Measurements from ENCODE around the gene MCTP2. TPM values are rescaled to one million over a fixed set of nuclear protein-coding genes. Genes with fewer than 3 reads are reported as not detected.

MCTP2 gene
- polyA plus RNA-seq, 3 donors: 2.4 to 7.4 (median 7.3) TPM

GRCh38 chr15:94470492-94470891 is 239.1 kb downstream of the MCTP2 start:
- no peak for DNase-seq
- H3K9me3 Mint-ChIP-seq: no peaks in the 10 kb centered on the region
- no peak overlapping the region for H3K4me3 Mint-ChIP-seq
- H3K27ac ChIP-seq (ENCODE audit: low read depth in 1 of 2, low read length in 2 of 2): no peak overlapping the region
- no peak overlapping the region for H3K27ac Mint-ChIP-seq
- no peaks in the 10 kb centered on the region for H3K4me1 ChIP-seq (ENCODE audit: control insufficient read depth in 1 of 2, insufficient read depth in 2 of 2, low read length in 2 of 2)
- peaks cover 14 to 61% of the 10 kb centered on the region in 2 donors for H3K36me3 Mint-ChIP-seq
- H3K4me3 ChIP-seq (replicated peaks in 1 of 3; ENCODE audit: low read depth in 2 of 3, low read length in 3 of 3): no peak overlapping the region
- H3K9ac ChIP-seq (ENCODE audit: insufficient read depth, low read length, poor library complexity, severe bottlenecking): no peak overlapping the region
- H3K27me3 Mint-ChIP-seq (ENCODE audit: low read depth in 3 of 3): no peaks in the 10 kb centered on the region
- H3K27me3 ChIP-seq (ENCODE audit: control insufficient read depth in 2 of 2, insufficient read depth in 2 of 2, low read length in 2 of 2): no peaks in the 10 kb centered on the region
- no peak overlapping the region for H3K4me2 ChIP-seq (replicated peaks; ENCODE audit: extremely low read depth, low read length, poor library complexity, severe bottlenecking)
- no CpG with 5 or more reads among the region's 2 CpGs for WGBS (ENCODE audit: insufficient coverage)
- no peaks in the 10 kb centered on the region for H3K36me3 ChIP-seq (replicated peaks in 1 of 2; ENCODE audit: control insufficient read depth in 1 of 2, insufficient read depth in 2 of 2, low read length in 2 of 2)
- intact Hi-C loops (cut with micrococcal nuclease): no loop called here
- H3K79me2 ChIP-seq (ENCODE audit: insufficient read depth, low read length): no peaks in the 10 kb centered on the region
- H3K4me1 Mint-ChIP-seq: peaks cover 14% of the 10 kb centered on the region
- no peaks in the 10 kb centered on the region for H3K9me3 ChIP-seq (replicated peaks in 1 of 2; ENCODE audit: control insufficient read depth in 1 of 2, insufficient read depth in 1 of 2, low read length in 2 of 2)
- no peak overlapping the region for H2AFZ ChIP-seq (ENCODE audit: insufficient read depth, low read depth, low read length, poor library complexity, severe bottlenecking)
- H4K20me1 ChIP-seq (ENCODE audit: insufficient read depth, low read length): no peaks in the 10 kb centered on the region
- no peak for TF ChIP-seq CTCF (IDR thresholded peaks at IDR 0.05)

- Mint-ChIP-seq H3K27ac (no peak overlapping the region), H3K36me3 (peaks cover 36 to 84% of the 10 kb centered on the region in 2 donors), H3K27me3 (ENCODE audit: low read depth in 3 of 3) (no peaks in the 10 kb centered on the region), H3K4me3 (no peak overlapping the region), H3K4me1 (no peaks in the 10 kb centered on the region), H3K9me3 (peaks cover 0 to 2% (median 0%) of the 10 kb centered on the region in 7 donors)
- Histone ChIP-seq H3K79me2 (ENCODE audit: insufficient read depth, low read length) (no peaks in the 10 kb centered on the region), H3K27me3 (ENCODE audit: control insufficient read depth in 2 of 2, insufficient read depth in 2 of 2, low read length in 2 of 2) (no peaks in the 10 kb centered on the region), H3K9ac (ENCODE audit: insufficient read depth, low read length, poor library complexity, severe bottlenecking) (no peak overlapping the region), H3K4me3 (replicated peaks in 1 of 3; ENCODE audit: low read depth in 2 of 3, low read length in 3 of 3) (no peak overlapping the region), H2AFZ (ENCODE audit: insufficient read depth, low read depth, low read length, poor library complexity, severe bottlenecking) (no peak overlapping the region), H3K27ac (ENCODE audit: low read depth in 1 of 2, low read length in 2 of 2) (no peak overlapping the region), H3K9me3 (replicated peaks in 1 of 2; ENCODE audit: control insufficient read depth in 1 of 2, insufficient read depth in 1 of 2, low read length in 2 of 2) (no peaks in the 10 kb centered on the region), H3K4me1 (ENCODE audit: control insufficient read depth in 1 of 2, insufficient read depth in 2 of 2, low read length in 2 of 2) (no peaks in the 10 kb centered on the region), H3K4me2 (replicated peaks; ENCODE audit: extremely low read depth, low read length, poor library complexity, severe bottlenecking) (no peak overlapping the region), H4K20me1 (ENCODE audit: insufficient read depth, low read length) (no peaks in the 10 kb centered on the region), H3K36me3 (replicated peaks in 1 of 2; ENCODE audit: control insufficient read depth in 1 of 2, insufficient read depth in 2 of 2, low read length in 2 of 2) (peaks cover 0 to 28% of the 10 kb centered on the region in 2 donors)
- intact Hi-C loops (cut with micrococcal nuclease): no loop called here
- no peak for DNase-seq
- no peak for TF ChIP-seq CTCF (IDR thresholded peaks at IDR 0.05)
- WGBS (ENCODE audit: insufficient coverage): 94% methylated on average over 2 of the region's 5 CpGs
Observed at GRCh38 chr15:94476686-94477085, 245.3 kb downstream of the MCTP2 start.

Data from CD14-positive monocyte (primary cell).